ENCODE results near the gene UBE4A. TPM values are rescaled to one million over a fixed set of nuclear protein-coding genes. Genes with fewer than 3 reads are reported as not detected.

The UBE4A gene
- total and polyA plus RNA-seq, 9 of the 15 experiments (the other 6 are each of a cell fraction or from before 2014, with no cell fraction given), result 13.5 to 45.2 (median 26.8) TPM

DNA sequence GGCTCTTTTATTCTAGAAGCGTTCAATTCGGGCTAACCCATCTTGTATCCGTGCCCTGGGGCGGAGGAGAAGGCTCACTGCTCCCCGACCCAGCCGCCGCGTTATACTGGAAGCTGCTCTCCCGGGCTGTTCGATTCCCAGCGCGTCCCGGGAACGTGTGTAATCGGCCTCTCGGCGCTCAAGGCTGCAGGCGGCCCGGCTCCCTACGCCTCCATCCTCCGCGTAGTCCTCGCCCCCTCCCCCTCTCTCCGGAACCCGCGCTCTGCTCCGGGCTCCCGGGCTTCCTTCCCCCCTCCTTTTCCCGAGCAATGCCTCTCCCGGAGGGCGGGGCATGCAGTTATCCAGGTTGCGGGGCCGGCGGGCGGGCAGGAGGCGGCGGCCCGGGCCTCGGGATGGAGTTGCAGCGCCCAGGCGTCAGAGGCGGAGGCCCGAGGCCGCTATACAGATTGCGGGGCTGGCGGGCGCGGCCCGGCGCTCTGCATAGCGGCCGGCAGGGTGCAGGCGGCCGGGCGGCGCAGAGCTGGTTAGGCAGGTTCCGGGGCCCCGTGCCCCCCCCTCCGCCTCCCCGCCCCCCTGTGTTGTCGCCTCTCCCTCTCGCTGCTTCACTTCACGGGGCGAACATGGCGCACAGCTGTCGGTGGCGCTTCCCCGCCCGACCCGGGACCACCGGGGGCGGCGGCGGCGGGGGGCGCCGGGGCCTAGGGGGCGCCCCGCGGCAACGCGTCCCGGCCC lies 76.7 kb downstream of the UBE4A start, which contains the start of gene KMT2A (continued):
- TF ChIP-seq, protein P1, sequence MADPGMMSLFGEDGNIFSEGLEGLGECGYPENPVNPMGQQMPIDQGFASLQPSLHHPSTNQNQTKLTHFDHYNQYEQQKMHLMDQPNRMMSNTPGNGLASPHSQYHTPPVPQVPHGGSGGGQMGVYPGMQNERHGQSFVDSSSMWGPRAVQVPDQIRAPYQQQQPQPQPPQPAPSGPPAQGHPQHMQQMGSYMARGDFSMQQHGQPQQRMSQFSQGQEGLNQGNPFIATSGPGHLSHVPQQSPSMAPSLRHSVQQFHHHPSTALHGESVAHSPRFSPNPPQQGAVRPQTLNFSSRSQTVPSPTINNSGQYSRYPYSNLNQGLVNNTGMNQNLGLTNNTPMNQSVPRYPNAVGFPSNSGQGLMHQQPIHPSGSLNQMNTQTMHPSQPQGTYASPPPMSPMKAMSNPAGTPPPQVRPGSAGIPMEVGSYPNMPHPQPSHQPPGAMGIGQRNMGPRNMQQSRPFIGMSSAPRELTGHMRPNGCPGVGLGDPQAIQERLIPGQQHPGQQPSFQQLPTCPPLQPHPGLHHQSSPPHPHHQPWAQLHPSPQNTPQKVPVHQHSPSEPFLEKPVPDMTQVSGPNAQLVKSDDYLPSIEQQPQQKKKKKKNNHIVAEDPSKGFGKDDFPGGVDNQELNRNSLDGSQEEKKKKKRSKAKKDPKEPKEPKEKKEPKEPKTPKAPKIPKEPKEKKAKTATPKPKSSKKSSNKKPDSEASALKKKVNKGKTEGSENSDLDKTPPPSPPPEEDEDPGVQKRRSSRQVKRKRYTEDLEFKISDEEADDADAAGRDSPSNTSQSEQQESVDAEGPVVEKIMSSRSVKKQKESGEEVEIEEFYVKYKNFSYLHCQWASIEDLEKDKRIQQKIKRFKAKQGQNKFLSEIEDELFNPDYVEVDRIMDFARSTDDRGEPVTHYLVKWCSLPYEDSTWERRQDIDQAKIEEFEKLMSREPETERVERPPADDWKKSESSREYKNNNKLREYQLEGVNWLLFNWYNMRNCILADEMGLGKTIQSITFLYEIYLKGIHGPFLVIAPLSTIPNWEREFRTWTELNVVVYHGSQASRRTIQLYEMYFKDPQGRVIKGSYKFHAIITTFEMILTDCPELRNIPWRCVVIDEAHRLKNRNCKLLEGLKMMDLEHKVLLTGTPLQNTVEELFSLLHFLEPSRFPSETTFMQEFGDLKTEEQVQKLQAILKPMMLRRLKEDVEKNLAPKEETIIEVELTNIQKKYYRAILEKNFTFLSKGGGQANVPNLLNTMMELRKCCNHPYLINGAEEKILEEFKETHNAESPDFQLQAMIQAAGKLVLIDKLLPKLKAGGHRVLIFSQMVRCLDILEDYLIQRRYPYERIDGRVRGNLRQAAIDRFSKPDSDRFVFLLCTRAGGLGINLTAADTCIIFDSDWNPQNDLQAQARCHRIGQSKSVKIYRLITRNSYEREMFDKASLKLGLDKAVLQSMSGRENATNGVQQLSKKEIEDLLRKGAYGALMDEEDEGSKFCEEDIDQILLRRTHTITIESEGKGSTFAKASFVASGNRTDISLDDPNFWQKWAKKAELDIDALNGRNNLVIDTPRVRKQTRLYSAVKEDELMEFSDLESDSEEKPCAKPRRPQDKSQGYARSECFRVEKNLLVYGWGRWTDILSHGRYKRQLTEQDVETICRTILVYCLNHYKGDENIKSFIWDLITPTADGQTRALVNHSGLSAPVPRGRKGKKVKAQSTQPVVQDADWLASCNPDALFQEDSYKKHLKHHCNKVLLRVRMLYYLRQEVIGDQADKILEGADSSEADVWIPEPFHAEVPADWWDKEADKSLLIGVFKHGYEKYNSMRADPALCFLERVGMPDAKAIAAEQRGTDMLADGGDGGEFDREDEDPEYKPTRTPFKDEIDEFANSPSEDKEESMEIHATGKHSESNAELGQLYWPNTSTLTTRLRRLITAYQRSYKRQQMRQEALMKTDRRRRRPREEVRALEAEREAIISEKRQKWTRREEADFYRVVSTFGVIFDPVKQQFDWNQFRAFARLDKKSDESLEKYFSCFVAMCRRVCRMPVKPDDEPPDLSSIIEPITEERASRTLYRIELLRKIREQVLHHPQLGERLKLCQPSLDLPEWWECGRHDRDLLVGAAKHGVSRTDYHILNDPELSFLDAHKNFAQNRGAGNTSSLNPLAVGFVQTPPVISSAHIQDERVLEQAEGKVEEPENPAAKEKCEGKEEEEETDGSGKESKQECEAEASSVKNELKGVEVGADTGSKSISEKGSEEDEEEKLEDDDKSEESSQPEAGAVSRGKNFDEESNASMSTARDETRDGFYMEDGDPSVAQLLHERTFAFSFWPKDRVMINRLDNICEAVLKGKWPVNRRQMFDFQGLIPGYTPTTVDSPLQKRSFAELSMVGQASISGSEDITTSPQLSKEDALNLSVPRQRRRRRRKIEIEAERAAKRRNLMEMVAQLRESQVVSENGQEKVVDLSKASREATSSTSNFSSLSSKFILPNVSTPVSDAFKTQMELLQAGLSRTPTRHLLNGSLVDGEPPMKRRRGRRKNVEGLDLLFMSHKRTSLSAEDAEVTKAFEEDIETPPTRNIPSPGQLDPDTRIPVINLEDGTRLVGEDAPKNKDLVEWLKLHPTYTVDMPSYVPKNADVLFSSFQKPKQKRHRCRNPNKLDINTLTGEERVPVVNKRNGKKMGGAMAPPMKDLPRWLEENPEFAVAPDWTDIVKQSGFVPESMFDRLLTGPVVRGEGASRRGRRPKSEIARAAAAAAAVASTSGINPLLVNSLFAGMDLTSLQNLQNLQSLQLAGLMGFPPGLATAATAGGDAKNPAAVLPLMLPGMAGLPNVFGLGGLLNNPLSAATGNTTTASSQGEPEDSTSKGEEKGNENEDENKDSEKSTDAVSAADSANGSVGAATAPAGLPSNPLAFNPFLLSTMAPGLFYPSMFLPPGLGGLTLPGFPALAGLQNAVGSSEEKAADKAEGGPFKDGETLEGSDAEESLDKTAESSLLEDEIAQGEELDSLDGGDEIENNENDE (IDR thresholded peaks at IDR 0.05; ENCODE audit: low read depth, low read length), result no peak
- TF ChIP-seq TEAD4 (IDR thresholded peaks at IDR 0.05; ENCODE audit: low read length) (peak; percentile 28; the same call in 1 of the 2 replicates), TEAD4 (CRISPR knock-in tag; IDR thresholded peaks at IDR 0.05; ENCODE audit: borderline replicate concordance) (no peak), FOSL1 (tag; conservative IDR thresholded peaks at IDR 0.05) (peak; percentile 66), ZNF12 (CRISPR knock-in tag; IDR thresholded peaks at IDR 0.05) (no peak), TEAD1 (CRISPR knock-in tag; IDR thresholded peaks at IDR 0.05) (peak; percentile 37 to 64; a peak in 1 of 4 replicates), ZNF75A (CRISPR knock-in tag; IDR thresholded peaks at IDR 0.05) (no peak), NCOA2 (IDR thresholded peaks at IDR 0.05; ENCODE audit: partially characterized antibody in 2 of 2) (no peak), FOXK1 (CRISPR knock-in tag; IDR thresholded peaks at IDR 0.05; ENCODE audit: borderline replicate concordance) (peak; percentile 71; the same call in 1 of the 2 replicates), PHF20 (IDR thresholded peaks at IDR 0.05; ENCODE audit: partially characterized antibody) (peak; percentile 47), ZNF133 (CRISPR knock-in tag; IDR thresholded peaks at IDR 0.05) (no peak), ZNF644 (tag; IDR thresholded peaks at IDR 0.05; ENCODE audit: low read depth) (0 out of 2 replicates have a peak, but pooled peaks have one; percentile 66), PHB (CRISPR knock-in tag; IDR thresholded peaks at IDR 0.05) (no peak), ZNF121 (CRISPR knock-in tag; conservative IDR thresholded peaks at IDR 0.05) (no peak), COPS2 (conservative IDR thresholded peaks at IDR 0.05) (no peak)
- TF ChIP-seq, protein P2, sequence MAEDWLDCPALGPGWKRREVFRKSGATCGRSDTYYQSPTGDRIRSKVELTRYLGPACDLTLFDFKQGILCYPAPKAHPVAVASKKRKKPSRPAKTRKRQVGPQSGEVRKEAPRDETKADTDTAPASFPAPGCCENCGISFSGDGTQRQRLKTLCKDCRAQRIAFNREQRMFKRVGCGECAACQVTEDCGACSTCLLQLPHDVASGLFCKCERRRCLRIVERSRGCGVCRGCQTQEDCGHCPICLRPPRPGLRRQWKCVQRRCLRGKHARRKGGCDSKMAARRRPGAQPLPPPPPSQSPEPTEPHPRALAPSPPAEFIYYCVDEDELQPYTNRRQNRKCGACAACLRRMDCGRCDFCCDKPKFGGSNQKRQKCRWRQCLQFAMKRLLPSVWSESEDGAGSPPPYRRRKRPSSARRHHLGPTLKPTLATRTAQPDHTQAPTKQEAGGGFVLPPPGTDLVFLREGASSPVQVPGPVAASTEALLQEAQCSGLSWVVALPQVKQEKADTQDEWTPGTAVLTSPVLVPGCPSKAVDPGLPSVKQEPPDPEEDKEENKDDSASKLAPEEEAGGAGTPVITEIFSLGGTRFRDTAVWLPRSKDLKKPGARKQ (CRISPR knock-in tag; IDR thresholded peaks at IDR 0.05), result no peak

All from K562 (cell line).